HG02981 (cell line): ENCODE data around the gene CLIP3.
"Not testable (repeated sequence)": the region's sequence is repeated elsewhere in the genome, so short reads cannot be mapped to it uniquely, and the experiment has no call there.

Source experiments
- ATAC-seq: cut with Tn5 transposase; IDR thresholded peaks from one replicate; pipeline ENCODE4 v1.9.1; 2021; ENCODE audit warnings: mild to moderate bottlenecking, moderate library complexity; ENCODE audit not compliant: unreplicated experiment

Gene CLIP3

DNA sequence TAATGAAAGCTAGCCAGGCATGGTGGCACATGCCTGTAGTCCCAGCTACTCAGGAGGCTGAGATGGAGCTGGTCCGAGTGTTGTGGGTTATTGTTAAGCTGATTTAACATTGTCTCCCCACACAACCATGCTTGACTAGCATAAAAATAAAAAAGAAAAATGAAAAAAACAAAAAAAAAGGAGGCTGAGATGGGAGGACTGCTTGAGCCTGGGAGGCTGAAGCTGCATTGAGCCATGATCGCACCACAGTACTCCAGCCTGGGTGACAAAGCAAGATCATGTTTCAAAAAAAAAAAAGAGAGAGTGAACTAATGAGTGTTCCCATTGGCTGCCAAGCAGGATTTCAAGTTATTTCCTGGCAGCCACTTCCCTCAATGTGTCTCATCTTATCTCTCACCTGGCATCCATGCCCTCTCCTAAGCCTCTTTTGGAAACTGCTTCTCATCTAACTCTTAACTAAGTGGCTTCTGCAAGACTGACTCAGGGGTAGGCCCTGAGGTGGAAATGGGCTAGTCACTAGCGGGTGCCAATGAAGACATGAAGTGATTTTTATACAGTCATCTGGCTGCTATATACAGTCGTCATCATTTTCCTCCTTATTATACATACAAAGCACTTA, 16.5 kb upstream of the CLIP3 start:
- no peak for ATAC-seq

DNA sequence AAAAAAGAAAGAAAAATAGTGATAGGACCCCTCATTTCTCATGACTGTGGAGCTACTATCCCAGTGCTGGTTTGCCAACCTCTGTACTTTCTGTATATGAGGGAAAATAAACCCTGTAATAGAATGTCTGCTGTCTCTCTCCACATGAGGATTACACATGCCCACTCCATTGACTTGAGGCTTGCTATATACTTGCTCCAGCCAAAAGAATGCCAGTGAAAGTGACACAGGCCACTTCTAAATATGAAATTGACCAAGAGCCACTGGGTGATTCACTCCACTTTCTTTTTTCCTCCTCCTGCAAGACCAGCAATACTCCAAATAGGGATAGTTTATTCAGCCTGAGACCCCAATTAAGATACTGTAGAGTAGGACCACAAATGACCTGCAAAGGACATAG, 15.2 kb upstream of the CLIP3 start:
- no peak for ATAC-seq

DNA sequence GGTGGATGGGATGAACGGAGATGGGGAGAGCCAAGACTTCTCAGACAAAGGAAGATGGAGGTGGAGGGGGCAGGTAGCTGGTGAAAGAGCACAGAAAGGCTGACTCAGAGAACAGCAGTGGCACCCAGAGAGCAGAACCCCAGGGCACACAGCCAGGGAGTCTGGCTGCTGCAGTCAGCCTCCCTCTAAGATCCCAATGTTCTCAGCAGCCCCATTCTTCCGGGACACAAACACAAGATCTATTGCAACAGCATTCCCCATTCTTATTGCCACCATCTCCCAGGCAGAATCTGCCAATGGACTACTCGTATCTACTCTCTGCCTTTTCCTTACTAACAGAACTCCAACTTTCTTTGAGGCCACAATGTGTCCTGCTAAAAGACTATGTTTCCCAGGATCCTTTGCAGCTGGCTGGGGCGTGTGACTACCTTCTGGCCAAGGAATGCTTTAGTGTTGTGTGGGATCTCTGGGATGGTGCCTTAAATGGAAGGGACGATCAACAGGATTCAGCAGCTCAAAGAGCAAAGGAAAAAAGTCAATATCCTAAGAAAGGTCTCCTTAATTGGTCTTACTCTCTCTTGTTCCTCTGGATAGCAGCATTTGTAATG, 13.9 kb upstream of the CLIP3 start:
- ATAC-seq: no peak

DNA sequence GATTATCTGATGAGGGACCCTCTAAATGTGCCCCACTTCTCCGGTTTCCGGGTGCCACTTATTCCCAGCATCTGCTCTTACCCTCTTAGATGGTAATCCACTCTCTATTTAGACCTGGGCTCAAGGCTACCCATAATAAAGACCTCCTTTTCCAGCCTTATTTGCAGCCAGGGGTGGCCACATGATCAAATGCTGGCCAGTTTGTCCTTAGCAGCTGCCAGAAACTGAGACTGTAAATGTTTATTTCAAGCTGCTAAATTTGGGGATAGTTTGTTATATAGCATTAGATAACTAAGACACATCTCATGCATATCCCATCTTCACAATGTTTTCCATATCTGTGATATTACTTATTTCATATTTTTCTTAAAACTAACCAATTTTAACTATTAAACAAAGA, 11.3 kb upstream of the CLIP3 start:
- ATAC-seq: no peak

DNA sequence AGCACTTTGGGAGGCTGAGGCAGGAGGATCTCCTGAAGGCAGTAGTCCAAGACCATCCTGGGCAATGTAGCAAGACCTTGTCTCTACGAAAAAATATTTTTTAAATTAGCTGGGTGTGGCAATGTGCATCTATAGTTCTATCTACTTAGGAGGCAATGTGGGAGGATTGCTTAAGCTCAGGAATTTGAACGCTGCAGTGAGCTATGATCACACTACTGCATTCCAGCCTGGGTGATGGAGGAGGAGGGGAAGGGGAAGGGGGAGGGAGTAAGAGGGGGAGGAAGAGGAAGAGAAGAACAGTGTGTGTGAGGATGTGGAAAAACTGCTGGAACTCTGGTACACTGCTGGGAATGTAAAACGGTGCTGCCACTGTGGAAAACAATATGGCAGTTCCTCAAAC, 9.2 kb upstream of the CLIP3 start:
- ATAC-seq: no peak

DNA sequence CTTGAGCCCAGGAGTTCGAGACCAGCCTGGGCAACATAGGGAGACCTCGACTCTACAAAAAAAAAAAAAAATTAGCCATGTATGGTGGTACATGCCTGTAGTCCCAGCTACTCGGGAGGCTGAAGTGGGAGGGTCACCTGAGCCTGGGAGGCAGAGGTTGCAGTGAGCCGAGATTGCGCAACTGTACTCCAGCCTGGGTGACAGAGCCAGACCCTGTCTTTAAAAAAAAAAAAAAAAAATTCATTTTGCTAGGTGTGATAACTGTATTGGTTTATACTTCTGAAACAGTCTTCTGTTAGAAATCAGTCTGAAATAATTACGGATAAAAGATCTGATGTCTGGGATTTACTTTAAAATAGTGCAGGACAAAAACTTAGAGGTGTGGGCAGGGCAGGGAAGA, 8.4 kb upstream of the CLIP3 start:
- not testable (repeated sequence) for ATAC-seq

DNA sequence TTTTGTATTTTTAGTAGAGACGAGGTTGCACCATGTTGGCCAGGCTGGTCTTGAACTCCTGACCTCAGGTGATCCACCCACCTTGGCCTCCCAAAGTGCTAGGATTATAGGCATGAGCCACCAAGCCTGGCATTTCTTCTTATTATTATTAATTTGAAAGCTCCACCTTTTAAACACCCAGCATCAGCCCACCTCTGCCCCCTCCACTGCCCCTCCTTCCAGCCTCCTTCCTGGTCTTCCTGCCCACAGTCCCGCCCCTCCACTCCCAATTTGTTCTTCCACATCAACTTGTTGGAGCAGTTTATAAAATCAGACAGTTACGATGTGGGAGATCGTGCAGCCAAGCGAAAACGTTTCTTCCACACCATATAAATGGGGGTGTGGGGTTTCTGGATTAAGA, 7.8 kb upstream of the CLIP3 start:
- no peak for ATAC-seq

DNA sequence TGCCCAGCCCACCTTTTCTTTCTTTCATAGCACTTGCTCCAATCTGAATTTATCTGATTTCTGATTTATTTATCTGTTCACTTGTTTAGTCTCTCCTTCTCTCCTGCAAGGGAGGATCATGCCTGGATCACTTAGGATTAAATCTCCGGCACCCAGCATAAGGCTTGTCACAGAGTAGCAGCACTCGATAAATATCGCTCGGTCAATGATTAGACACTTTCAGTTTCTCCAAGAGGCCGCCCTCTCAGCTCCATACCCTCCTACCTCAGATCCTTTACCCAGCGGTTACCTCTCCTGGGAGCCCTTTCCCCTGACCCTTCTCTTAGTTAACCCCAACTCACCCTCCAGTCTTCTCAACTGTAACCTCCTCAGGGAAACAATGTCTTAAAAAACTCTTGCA, 1.4 kb downstream of the CLIP3 start:
- ATAC-seq: no peak

DNA sequence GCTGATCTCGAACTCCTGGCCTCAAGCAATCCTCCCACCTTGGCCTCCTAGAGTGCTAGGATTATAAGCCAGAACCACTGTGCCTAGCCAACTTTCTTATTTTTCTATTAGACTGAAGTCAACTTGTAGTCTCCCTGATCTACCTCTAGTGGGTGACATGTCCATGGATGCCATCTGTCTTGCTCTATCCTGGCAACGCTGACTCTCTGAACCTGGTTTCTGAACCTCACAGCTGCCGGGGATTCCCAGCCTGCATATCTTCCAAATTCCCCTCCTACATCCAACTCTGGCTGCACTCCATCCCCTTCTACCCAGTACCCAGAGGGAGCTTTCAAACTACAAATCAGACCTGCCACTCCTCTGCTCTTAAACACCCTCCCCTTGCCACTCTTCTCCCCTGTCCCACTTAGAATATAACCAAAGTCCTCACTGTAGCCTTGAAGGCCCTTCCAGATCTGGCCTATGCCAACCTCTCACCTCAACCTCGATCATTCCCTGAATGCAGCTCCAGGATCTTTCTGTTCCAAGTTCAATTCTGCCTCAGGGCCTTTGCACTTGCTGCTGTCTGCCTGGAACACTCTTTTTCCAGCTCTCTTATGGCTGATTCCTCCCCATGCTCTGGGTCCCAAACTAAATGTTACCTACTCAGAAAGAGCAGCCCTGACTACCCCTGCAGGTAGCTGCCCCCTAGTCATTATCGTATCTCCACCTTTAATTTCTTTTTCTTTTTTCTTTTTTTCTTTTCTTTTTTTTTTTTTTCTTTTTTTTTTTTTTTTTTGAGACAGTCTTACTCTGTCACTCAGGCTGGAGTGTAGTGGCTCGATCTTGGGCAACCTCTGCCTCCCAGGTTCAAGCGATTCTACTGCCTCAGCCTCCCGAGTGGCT, 2.2 kb downstream of the CLIP3 start:
- ATAC-seq: no peak

DNA sequence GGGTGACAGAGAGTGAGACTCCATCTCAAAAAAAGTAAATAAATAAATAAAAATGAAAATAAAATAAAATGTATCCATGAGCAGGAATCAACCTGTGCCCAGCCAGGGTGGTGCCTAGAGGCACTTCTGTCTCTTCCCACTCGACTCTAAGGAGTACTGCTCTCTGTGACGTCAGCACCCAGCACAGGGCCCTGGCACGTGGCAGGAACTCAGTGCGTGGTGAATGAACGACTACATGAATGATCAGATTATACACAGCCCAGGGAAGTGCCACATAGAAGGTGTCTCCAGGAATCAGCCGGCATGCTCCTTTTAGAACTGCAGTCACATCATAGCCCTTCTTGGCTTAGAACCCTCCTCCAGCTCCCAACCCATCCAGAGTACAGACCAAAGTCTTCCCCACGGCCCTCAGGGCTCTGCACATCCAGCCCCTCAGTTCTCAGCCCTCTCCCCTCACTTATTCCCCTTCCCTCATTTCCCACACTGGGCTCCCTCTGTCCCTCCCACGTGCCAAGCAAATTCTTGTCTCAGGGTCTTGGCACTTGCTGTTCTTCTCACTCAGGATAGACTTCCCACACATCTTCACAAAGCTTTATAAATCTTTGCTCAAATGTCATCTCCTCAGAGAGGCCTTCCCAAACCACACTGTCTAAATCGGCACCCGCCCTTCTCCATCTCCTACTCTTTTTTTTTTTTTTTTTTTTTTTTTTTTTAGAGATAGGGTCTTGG, 4.2 kb downstream of the CLIP3 start:
- no peak for ATAC-seq

DNA sequence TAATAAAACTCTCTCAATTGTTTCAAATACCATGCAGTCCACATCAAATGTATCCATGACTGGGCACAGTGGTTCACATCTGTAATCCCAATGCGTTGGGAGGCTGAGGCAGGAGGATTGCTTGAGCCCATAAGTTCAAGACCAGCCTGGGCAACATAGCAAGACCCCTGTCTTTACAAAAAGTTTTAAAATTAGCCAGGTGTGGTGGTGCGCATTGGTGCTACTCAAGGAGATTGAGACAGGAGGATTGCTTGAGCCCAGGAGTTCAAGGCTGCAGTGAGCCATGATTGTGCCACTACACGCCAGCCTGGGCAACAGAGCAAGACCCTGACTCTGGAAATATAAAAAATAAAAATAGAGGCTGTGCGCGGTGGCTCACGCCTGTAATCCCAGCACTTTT, 5.0 kb downstream of the CLIP3 start:
- no peak for ATAC-seq

DNA sequence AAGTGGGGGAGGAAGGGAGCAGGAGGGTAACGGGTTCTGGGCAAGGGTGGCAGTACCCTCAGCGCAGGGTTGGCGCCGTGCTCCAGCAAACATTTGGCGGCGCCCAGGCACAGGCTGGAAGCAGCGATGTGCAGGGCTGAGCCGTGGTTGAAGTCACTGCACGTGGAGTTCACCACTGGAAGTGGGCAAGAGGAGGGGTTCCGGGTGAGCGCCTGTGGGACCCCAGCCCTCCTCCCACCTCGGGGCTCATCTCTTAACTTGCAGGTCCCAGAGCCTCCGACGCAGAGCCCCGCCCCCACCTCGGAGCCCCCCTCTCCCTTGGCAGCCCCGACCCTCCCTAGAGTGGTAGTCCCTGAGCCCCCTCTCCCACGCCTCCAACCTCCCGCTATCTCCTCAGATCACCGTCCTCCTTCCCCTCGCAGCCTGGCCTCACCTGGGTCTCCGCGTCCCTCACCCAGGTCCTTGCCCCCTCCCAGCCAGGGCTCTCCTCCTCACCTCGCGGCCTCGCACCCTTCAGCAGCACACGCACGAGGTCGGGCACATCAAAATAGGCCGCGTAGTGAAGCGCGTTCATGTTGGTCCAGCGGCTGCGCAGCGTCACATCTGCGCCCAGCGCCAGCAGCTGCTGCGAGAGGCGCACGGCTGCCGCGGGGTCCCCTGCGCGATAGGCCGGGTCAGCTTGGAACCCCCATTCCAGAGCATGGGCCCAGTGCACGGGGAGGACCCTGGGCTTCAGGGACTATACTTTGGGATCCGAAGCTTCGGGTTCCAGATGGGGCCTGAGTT, 6.4 kb downstream of the CLIP3 start:
- no peak for ATAC-seq

DNA sequence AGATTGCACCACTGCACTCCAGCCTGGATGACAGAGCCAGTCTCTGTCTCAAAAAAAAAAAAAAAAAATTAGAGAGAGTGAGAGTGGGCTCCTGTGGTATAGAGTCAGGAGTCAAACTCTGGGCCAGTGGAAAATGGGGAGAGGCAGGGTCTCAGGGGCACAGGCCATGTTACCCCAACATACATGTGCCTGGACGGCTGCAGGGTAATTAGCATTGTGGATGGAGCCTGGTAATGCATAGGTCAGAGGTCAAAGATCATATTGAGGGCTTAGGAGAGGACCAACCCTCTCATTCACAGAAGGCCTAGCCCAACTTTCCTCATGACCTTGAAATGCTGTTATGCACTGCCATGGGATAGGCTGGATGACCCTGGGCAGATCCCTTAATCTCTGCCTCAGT, 7.1 kb downstream of the CLIP3 start:
- no peak for ATAC-seq

DNA sequence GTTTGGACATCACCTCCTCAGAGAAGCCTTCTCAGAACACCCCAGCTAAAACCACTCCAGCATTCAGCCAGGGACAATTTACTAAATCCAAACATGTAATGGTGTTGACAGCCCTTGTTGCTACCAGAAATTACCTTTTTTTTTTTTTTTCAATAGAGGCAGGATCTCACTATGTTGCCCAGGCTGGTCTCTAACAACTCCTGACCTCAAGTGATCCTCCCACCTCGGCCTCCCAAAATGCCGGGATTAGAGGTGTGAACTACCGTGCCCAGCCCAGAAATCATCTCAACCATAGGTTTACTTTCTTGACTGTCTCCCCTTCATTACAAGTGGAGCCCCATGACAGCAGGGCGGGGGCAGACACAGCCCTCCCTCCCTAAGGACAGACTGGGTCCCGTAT, 9.2 kb downstream of the CLIP3 start:
- no peak for ATAC-seq

DNA sequence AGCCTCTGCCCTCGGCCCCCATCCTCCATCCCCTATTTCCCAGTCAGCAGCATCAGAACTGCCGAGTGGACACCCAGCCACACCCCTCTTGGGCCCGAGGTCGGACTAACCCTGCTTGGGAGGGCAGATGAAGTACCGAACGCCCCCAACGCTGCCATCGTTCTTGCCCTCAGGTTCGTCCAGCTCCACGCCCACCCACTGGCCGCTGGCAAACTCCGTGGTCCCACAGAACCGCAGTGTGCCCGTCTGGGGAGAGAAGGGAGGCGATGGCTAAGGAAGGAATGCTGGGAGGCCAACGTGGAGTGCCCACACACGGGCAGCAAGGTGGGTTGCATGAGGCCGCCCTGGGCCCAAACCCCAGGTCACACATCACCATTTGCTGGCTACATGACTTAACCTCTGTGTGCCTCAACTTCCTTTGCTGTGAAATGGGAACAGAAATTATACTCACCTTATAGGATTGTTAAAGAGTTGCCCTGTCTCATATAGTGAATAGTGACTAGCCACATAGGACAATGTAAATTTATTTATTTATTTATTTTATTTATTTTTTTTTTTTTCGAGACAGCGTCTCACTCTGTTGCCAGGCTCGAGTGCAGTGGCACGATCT, 13.5 kb downstream of the CLIP3 start:
- ATAC-seq: no peak

DNA sequence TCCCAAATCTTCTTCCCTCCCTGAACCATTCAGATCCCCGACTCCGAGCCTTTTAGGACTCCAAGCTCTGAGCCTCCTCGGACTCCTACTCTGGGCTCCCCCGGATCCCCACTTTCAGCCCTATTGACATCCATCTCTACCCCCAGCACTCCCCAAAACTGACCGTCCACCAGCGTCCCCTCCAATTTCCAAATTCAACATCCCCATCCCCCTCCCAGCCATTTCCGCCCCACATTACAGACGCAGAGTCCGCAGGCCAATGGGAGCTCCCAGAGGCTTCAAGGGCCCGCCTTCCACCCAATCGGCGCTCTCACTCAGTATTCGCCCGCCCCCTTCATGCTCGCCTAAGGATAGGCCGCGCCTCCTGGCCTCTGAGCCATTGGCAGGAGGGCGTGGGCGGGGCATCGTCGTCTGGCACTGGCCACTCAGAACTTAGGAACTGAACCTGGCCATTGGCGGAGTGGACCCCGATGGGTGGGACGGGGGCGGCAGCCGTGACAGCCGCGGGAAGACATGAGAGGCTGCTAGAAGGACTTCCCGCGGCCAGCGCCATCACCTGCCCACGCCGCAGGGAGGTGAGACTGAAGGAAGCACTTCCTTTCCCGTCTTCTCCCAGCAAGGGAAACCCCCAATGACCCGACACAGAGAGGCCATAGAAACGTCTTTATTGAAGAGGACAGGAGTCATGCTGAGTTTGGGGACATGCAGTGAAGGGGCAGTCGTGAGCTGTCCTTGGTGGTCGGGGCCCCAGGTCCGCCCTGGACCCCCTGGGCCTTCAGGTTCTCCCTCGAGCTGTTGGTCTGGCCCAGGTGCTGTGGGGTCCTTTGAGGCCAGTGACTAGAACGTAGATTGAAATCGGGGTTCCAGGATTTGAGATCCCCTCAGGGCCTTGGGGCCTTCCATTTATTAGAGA, 18.4 kb downstream of the CLIP3 start, which contains the start of gene ALKBH6:
TSS of gene ALKBH6 (minus strand) at position 202 of the 913 bp plus-strand sequence. CDS start 816 bp downstream, outside the sequence.
- ATAC-seq: peak; percentile 99

DNA sequence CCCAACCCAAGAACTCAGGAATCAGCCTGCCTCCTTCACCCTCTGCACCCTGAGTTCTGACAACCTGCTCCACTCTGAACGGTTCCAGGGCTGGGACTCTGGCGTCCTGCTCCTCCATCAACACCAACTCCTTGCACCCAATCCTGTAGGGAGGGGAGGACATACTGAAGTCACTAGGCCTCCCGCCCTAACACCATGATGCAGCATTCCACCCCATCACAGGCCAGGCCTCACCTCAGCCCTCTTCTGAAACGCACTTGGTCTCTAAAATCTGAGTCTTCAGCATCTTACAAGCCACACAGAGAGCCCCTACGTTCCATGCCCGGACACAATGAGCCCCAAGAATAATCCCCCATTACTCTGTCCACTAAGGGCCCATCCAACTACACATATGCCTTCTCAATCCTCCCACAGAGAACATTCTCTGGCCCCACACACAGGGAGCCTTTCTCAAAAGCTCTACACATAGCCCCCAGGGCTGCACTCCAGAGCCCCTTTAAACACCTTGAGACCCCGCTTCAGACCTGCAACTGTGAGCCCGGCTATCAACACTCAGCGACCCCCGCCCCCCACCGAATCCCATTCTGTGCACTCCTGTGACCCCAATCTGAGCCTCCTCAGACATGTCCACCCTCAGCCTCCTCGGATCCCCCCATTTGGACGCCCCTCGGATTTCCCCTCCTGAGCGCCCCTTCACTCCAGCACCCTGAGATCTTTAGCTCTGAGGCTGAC, 19.2 kb downstream of the CLIP3 start:
- no peak for ATAC-seq

DNA sequence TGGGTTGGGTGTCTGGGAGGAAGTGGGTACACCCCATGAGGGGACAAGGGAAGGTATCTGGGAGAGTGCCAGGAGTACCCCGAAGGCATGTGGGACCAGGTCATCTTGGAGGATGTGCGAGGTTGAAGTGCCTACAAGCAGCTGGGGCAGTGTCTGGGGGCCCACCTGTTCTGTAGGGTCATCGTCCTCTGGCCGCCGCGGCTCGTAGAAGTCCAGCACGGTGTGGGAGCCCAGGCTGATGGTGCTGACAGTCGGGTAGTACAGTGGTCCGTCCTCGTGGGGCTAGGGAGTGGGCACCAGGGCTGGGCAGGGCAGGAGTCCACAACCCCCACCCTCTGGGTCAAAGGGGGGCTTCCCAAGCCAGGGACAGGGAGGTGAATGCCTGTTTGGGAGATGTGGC, 22.3 kb downstream of the CLIP3 start:
- ATAC-seq: no peak
